ENCODE measurements around the gene IGLL5.

DNA sequence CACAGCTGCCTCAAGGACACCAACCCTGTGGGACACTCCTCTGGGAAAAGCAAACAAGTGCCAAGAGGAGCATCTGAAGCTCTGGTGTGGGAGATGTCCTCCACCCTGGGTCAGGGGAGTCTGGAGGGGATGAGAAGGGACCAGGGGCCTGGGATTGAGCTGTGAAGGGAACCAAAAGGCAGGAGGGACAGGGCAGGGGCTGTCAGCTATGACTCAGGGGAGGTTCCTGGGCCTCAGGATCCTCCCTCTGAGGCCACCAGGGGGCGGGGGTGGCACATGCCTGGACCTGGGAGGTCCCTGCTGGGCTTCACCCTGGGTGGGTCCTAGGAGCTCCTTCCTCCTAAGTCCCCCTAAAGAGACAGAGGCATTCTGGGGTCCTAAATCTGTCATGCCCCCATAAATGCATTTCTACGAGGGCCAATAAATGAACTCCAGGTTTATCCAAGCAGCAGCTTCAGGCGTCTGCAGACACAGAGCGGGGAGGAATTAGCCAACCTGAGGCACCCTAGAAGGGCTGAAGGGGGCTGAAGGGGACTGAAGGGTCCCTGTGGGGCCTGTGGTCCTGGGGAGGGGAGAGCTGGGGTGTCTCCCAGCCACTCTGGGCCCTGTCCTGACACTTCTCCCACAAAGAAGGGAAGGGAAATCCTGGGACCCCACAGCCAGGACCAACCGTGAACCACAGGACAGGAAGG, 31.9 kb upstream of the IGLL5 start:
- TF ChIP-seq, protein P1, sequence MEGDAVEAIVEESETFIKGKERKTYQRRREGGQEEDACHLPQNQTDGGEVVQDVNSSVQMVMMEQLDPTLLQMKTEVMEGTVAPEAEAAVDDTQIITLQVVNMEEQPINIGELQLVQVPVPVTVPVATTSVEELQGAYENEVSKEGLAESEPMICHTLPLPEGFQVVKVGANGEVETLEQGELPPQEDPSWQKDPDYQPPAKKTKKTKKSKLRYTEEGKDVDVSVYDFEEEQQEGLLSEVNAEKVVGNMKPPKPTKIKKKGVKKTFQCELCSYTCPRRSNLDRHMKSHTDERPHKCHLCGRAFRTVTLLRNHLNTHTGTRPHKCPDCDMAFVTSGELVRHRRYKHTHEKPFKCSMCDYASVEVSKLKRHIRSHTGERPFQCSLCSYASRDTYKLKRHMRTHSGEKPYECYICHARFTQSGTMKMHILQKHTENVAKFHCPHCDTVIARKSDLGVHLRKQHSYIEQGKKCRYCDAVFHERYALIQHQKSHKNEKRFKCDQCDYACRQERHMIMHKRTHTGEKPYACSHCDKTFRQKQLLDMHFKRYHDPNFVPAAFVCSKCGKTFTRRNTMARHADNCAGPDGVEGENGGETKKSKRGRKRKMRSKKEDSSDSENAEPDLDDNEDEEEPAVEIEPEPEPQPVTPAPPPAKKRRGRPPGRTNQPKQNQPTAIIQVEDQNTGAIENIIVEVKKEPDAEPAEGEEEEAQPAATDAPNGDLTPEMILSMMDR (IDR thresholded peaks at IDR 0.05; ENCODE audit: low read depth, low read length, poor library complexity, severe bottlenecking) = no peak
- TF ChIP-seq EZH2phosphoT487 (IDR thresholded peaks at IDR 0.05; ENCODE audit: borderline replicate concordance, low read length) = no peak

Measured in DOHH2 (cell line).